H1 (cell line): Measurements from ENCODE around the gene TP53RK. TPM values are rescaled to one million over a fixed set of nuclear protein-coding genes. Genes with fewer than 3 reads are reported as not detected.

Experiments
- CTCF ChIA-PET: fragments of 300-600 bp; sonication (Branson Sonifier 250); formaldehyde crosslinking; loops from one replicate; lab custom pipeline; 2021; ENCODE audit not compliant: partially characterized antibody; lab: Charles Lee
- POLR2A ChIA-PET: fragments of 300-600 bp; sonication (Branson Sonifier 250); formaldehyde crosslinking; loops from one replicate; lab custom pipeline; 2021; ENCODE audit warnings: inconsistent platforms; ENCODE audit not compliant: partially characterized antibody; lab: Charles Lee
- DNase-seq, 2 experiments: peaks; one replicate each; pipeline versions ENCODE4 v3.0.0 to v3.0.0-alpha.2; 2010 to 2022; ENCODE audit warnings: low spot score in 2 of 2, low read depth in 1 of 2, mixed read lengths in 1 of 2
- FAIRE-seq: peaks from 2 replicates; lab custom pipeline; 2011; peaks lifted over from hg19 to GRCh38; lab: Jason Lieb, UNC
- H2AFZ ChIP-seq: 2 replicates; pipeline ENCODE4 v1.8.1; 2012; ENCODE audit warnings: low read length, inconsistent platforms
- H2AK5ac ChIP-seq: 2 replicates; pipeline ENCODE4 v1.6.1; 2013; ENCODE audit warnings: low read depth, low read length
- H2BK120ac ChIP-seq: replicated peaks from 2 replicates; pipeline ENCODE3; 2013; ENCODE audit warnings: low read depth, low read length, inconsistent platforms
- H2BK12ac ChIP-seq: 2 replicates; pipeline ENCODE4 v1.6.1; 2013; ENCODE audit warnings: low read depth, low read length
- H2BK15ac ChIP-seq: 2 replicates; pipeline ENCODE4 v1.6.1; 2013; ENCODE audit warnings: low read length
- H2BK20ac ChIP-seq: 2 replicates; pipeline ENCODE4 v1.6.1; 2013; ENCODE audit warnings: low read length
- H2BK5ac ChIP-seq: 2 replicates; pipeline ENCODE4 v1.6.1; 2013; ENCODE audit warnings: low read depth, low read length
- H3K14ac ChIP-seq: 2 replicates; pipeline ENCODE4 v1.6.1; 2013; ENCODE audit warnings: inconsistent platforms; ENCODE audit not compliant: insufficient read length
- H3K18ac ChIP-seq: 2 replicates; pipeline ENCODE4 v1.6.1; 2013; ENCODE audit warnings: low read length; ENCODE audit errors: extremely low read depth
- H3K23ac ChIP-seq: 2 replicates; pipeline ENCODE4 v1.6.1; 2013; ENCODE audit warnings: inconsistent platforms; ENCODE audit not compliant: insufficient read length
- H3K23me2 ChIP-seq: 2 replicates; pipeline ENCODE4 v1.6.1; 2013; ENCODE audit warnings: low read depth, low read length
- H3K27ac ChIP-seq: 2 replicates; pipeline ENCODE4 v1.6.1; 2011; ENCODE audit warnings: low read depth, low read length, inconsistent platforms
- H3K27me3 ChIP-seq, 4 experiments: replicated peaks in 1 of 4; 1 replicate in 1 of 4; 2 replicates in 3 of 4; pipeline versions ENCODE4 v1.6.1 to v1.8.1; 2011 to 2013; ENCODE audit warnings: low read length in 3 of 4, mild to moderate bottlenecking in 3 of 4, inconsistent platforms in 2 of 4, mixed read lengths in 2 of 4, moderate library complexity in 1 of 4; ENCODE audit not compliant: control insufficient read depth in 3 of 4, insufficient read depth in 3 of 4; ENCODE audit errors: extremely low read depth in 1 of 4
- H3K36me3 ChIP-seq, 4 experiments: 2 replicates each; pipeline versions ENCODE4 v1.6.1 to v1.8.1; 2011 to 2013; ENCODE audit warnings: mild to moderate bottlenecking in 4 of 4, low read length in 3 of 4, moderate library complexity in 2 of 4, control low read depth in 1 of 4, inconsistent platforms in 1 of 4; ENCODE audit not compliant: insufficient read depth in 4 of 4, control insufficient read depth in 2 of 4
- H3K4ac ChIP-seq: replicated peaks from 2 replicates; pipeline ENCODE3; 2013; ENCODE audit warnings: low read length, low read depth, mixed read lengths, inconsistent platforms; ENCODE audit not compliant: insufficient read length
- H3K4me1 ChIP-seq, 4 experiments: replicated peaks in 1 of 4; 1 replicate in 1 of 4; 2 replicates in 3 of 4; pipeline versions ENCODE4 v1.6.1 to v1.8.1; 2011 to 2013; ENCODE audit warnings: low read length in 3 of 4, inconsistent platforms in 2 of 4, mixed read lengths in 1 of 4; ENCODE audit not compliant: insufficient read depth in 4 of 4, control insufficient read depth in 3 of 4
- H3K4me2 ChIP-seq, 2 experiments: 2 replicates each; pipeline versions ENCODE4 v1.6.1 to v1.8.1; 2011 to 2013; ENCODE audit warnings: low read depth in 2 of 2, low read length in 2 of 2, control low read depth in 1 of 2, inconsistent platforms in 1 of 2, mild to moderate bottlenecking in 1 of 2; ENCODE audit not compliant: insufficient read depth in 1 of 2
- H3K4me3 ChIP-seq, 4 experiments: fragments of 200-600, 300-600 bp in 1 of 4; sonication (generic), shearing (Covaris generic), sonication (Bioruptor Twin) in 1 of 4; 2 replicates each; pipeline versions ENCODE4 v1.5.1 to v1.8.1; 2011 to 2016; ENCODE audit warnings: low read length in 4 of 4, low read depth in 3 of 4, control low read depth in 2 of 4, inconsistent platforms in 2 of 4, mild to moderate bottlenecking in 2 of 4, mixed read lengths in 1 of 4, moderate library complexity in 1 of 4; ENCODE audit not compliant: insufficient read depth in 2 of 4; ENCODE audit errors: extremely low read depth in 1 of 4
- H3K56ac ChIP-seq: replicated peaks from 2 replicates; pipeline ENCODE3; 2013; ENCODE audit warnings: low read depth, mild to moderate bottlenecking, mixed read lengths, low read length, inconsistent platforms; ENCODE audit not compliant: insufficient read length
- H3K79me1 ChIP-seq: 2 replicates; pipeline ENCODE4 v1.6.1; 2013; ENCODE audit warnings: low read depth, low read length, control low read depth
- H3K79me2 ChIP-seq, 2 experiments: 2 replicates each; pipeline versions ENCODE4 v1.6.1 to v1.8.1; 2012 to 2013; ENCODE audit warnings: low read length in 2 of 2, mild to moderate bottlenecking in 2 of 2, inconsistent platforms in 1 of 2; ENCODE audit not compliant: insufficient read depth in 2 of 2, control insufficient read depth in 1 of 2
- H3K9ac ChIP-seq, 4 experiments: replicated peaks in 1 of 4; 1 replicate in 1 of 4; 2 replicates in 3 of 4; pipeline versions ENCODE4 v1.6.1 to v1.8.1; 2011 to 2013; ENCODE audit warnings: low read depth in 3 of 4, low read length in 3 of 4, control low read depth in 2 of 4, mild to moderate bottlenecking in 2 of 4, moderate library complexity in 2 of 4, inconsistent platforms in 1 of 4; ENCODE audit errors: extremely low read depth in 1 of 4
- H3K9me3 ChIP-seq, 2 experiments: 2 replicates each; pipeline versions ENCODE4 v1.6.1 to v1.8.1; 2012 to 2013; ENCODE audit warnings: mild to moderate bottlenecking in 2 of 2, moderate library complexity in 2 of 2, control low read depth in 1 of 2, inconsistent platforms in 1 of 2, low read depth in 1 of 2, low read length in 1 of 2, mixed read lengths in 1 of 2; ENCODE audit not compliant: insufficient read depth in 2 of 2
- H4K20me1 ChIP-seq, 2 experiments: replicated peaks in 1 of 2; 2 replicates each; pipeline versions ENCODE3 to v1.8.1; 2011 to 2013; ENCODE audit warnings: inconsistent platforms in 2 of 2, low read length in 2 of 2, mild to moderate bottlenecking in 1 of 2; ENCODE audit not compliant: insufficient read depth in 2 of 2, control insufficient read depth in 1 of 2
- H4K5ac ChIP-seq: 2 replicates; pipeline ENCODE4 v1.6.1; 2013; ENCODE audit warnings: low read length, low read depth, mixed read lengths, inconsistent platforms; ENCODE audit not compliant: insufficient read length
- H4K8ac ChIP-seq: 2 replicates; pipeline ENCODE4 v1.8.0; 2013; ENCODE audit warnings: mild to moderate bottlenecking, moderate library complexity, low read length, inconsistent platforms; ENCODE audit not compliant: insufficient read depth; ENCODE audit errors: extremely low read depth
- H4K91ac ChIP-seq: replicated peaks from 2 replicates; pipeline ENCODE3; 2013; ENCODE audit warnings: low read length, mixed read lengths, inconsistent platforms; ENCODE audit not compliant: insufficient read length
- ASH2L ChIP-seq: fragments of 200-600, 300-600 bp; sonication (generic); IDR thresholded peaks from one replicate; pipeline ENCODE4 v1.7.1; 2017; ENCODE audit warnings: low read length
- BRCA1 ChIP-seq: IDR thresholded peaks from 2 replicates; pipeline ENCODE4 v1.6.1; 2012; ENCODE audit warnings: low read depth, low read length, improper control_type of control experiment
- CEBPB ChIP-seq: IDR thresholded peaks from 2 replicates; pipeline ENCODE4 v1.6.1; 2012; ENCODE audit warnings: low read depth, low read length
- CHD1 ChIP-seq: IDR thresholded peaks from 2 replicates; pipeline ENCODE4 v1.6.1; 2012; ENCODE audit warnings: low read depth, low read length, improper control_type of control experiment
- CTBP2 ChIP-seq: IDR thresholded peaks from 2 replicates; pipeline ENCODE4 v1.7.0; 2011; ENCODE audit warnings: borderline replicate concordance, mild to moderate bottlenecking, moderate library complexity, mixed read lengths, low read length; ENCODE audit not compliant: insufficient read depth, insufficient read length
- MAFK ChIP-seq: IDR thresholded peaks from 2 replicates; pipeline ENCODE4 v1.6.1; 2012; ENCODE audit warnings: low read depth, mild to moderate bottlenecking, improper control_type of control experiment, low read length
- NRF1 ChIP-seq: IDR thresholded peaks from 2 replicates; pipeline ENCODE4 v1.6.1; 2011; ENCODE audit warnings: mild to moderate bottlenecking, low read depth, low read length, improper control_type of control experiment
- RNF2 ChIP-seq: fragments of 200-900, 300-1000 bp; sonication (generic); IDR thresholded peaks from 2 replicates; pipeline ENCODE4 v1.7.1; 2016; ENCODE audit warnings: borderline replicate concordance, low read depth, mild to moderate bottlenecking, antibody characterized with exemption, low read length; ENCODE audit not compliant: poor library complexity, severe bottlenecking; ENCODE audit errors: missing control alignments
- SIN3A ChIP-seq, 2 experiments: IDR thresholded peaks in 1 of 2; conservative IDR thresholded peaks in 1 of 2; 2 replicates each; pipeline ENCODE4 v1.6.1; 2011 to 2012; ENCODE audit warnings: low read length in 2 of 2, improper control_type of control experiment in 1 of 2, low read depth in 1 of 2, mild to moderate bottlenecking in 1 of 2
- SIX5 ChIP-seq: IDR thresholded peaks from 2 replicates; pipeline ENCODE4 v1.6.1; 2011; ENCODE audit warnings: mild to moderate bottlenecking, low read depth, low read length
- TAF1 ChIP-seq: IDR thresholded peaks from 2 replicates; pipeline ENCODE4 v1.6.1; 2011; ENCODE audit warnings: mild to moderate bottlenecking, low read depth, low read length
- TAF7 ChIP-seq: optimal IDR thresholded peaks from 2 replicates; pipeline ENCODE3; 2011; ENCODE audit warnings: low read depth, mild to moderate bottlenecking, inconsistent platforms, low read length, moderate library complexity, borderline replicate concordance
- TEAD4 ChIP-seq: IDR thresholded peaks from 2 replicates; pipeline ENCODE4 v1.6.1; 2012; ENCODE audit warnings: low read depth, low read length, inconsistent platforms, mixed read lengths
- WGBS, 2 experiments: shearing (Covaris generic) in 1 of 2; methylation state at CpG; one replicate each; pipeline versions ENCODE4 v1.1.6 to v1.1.7; 2013 to 2015; ENCODE audit warnings: low lambda C conversion rate in 2 of 2, mixed read lengths in 2 of 2, inconsistent platforms in 1 of 2, low coverage in 1 of 2, missing lambda C conversion rate in 1 of 2; ENCODE audit not compliant: insufficient replicate concordance in 2 of 2, insufficient coverage in 1 of 2, insufficient read length in 1 of 2; ENCODE audit errors: extremely low coverage in 1 of 2, missing lambda C conversion rate in 1 of 2; 5-methylcytosine and 5-hydroxymethylcytosine counted together
- polyA plus RNA-seq, 7 experiments: library from polyadenylated mRNA; depleted of rRNA in 3 of 7; stranded (reverse) in 5 of 7; unstranded in 2 of 7; fragments of >200 nt in 5 of 7; fragments of 200-250 nt in 2 of 7; gene quantifications; 1 replicate in 5 of 7; 2 replicates in 1 of 7; 4 replicates in 1 of 7; pipeline versions ENCODE4 v1.2.1 to v1.2.3, GENCODE V29; 2011 to 2013; ENCODE audit warnings: missing spikeins in 2 of 7, mixed read lengths in 2 of 7
- total RNA-seq: library from RNA; stranded (reverse); fragmentation: NEBNext Ultra II Directional; extraction: Animal tissue kit (Norgen Biotek cat#: 25700); gene quantifications from 2 replicates; pipeline ENCODE4 v1.2.1, GENCODE V29; 2021

The TP53RK gene
- total and polyA plus RNA-seq, 2 of the 8 experiments (the other 6 are each of a cell fraction or from before 2014, with no cell fraction given): 8.5 to 16.3 TPM

DNA sequence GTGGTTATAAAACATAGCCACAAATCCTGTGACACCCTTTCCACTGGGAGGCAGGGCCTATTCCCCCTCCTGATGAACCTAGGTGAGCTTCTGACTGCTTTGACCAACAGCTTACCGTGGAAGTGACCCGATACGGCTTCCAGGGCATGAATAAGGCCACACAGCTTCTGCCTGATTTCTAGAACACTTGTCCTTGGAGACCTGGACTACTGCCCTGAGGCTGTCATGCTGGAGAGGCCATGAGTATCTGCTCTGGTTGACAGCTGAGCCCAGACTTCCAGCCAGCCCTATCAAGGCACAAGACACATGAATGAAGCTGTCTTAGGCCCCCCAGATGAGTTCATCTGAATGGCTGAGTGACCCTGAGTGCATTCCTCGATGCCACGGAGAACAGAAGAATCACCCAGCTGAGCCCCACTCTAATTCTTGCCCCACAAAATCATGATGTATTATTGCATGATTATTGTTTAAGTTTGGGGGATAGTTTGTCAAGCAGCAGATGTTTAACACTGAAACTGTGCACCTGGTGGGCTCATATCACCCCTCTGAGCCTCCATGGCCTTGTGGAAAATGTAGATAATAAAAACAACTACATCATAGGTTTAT is 16.6 kb downstream of the TP53RK start:
- H3K56ac ChIP-seq: no peak overlapping the region
- H3K27ac ChIP-seq: no peak overlapping the region
- H4K8ac ChIP-seq: no peak overlapping the region
- peaks cover 3 to 17% (median 8%) of the 10 kb centered on the region in 4 experiments; a peak in 6 of 7 replicates for H3K4me1 ChIP-seq
- H3K4me3 ChIP-seq: no peak overlapping the region
- H2BK5ac ChIP-seq: no peak overlapping the region
- H3K4me2 ChIP-seq: no peak overlapping the region
- ChIA-PET POLR2A (interaction anchor here (1.3 kb wide), 1 partner anchor 11 kb away, joined by 3 read pairs; no protein-coding TSS in a partner anchor), CTCF (interaction anchor here (0.7 to 2.1 kb wide), 6 partner anchors 8 to 136 kb away, joined by 3 to 19 read pairs (median 3); no protein-coding TSS in a partner anchor)
- peaks cover 0 to 4% (median 0%) of the 10 kb centered on the region in 4 experiments; a peak in 1 of 8 replicates for H3K36me3 ChIP-seq
- no peak overlapping the region for H2BK120ac ChIP-seq
- H3K23ac ChIP-seq: no peak overlapping the region
- no peaks in the 10 kb centered on the region; a peak in 2 of 7 replicates for H3K27me3 ChIP-seq
- H3K23me2 ChIP-seq: no peaks in the 10 kb centered on the region
- H3K79me1 ChIP-seq: no peaks in the 10 kb centered on the region; the same call in 1 of the 2 replicates
- H4K91ac ChIP-seq: no peak overlapping the region
- no peak overlapping the region for H2BK20ac ChIP-seq
- no peak overlapping the region for H2BK12ac ChIP-seq
- no peaks in the 10 kb centered on the region for H4K20me1 ChIP-seq
- H2BK15ac ChIP-seq: no peak overlapping the region
- no peak overlapping the region for H2AK5ac ChIP-seq
- no peak overlapping the region for H3K4ac ChIP-seq
- no peak overlapping the region for H3K14ac ChIP-seq
- H2AFZ ChIP-seq: no peak overlapping the region
- peaks cover 6 to 16% of the 10 kb centered on the region in 2 experiments; a peak in 3 of 4 replicates for H3K9me3 ChIP-seq
- 91% methylated on average over 5 of the region's 5 CpGs; no CpG with 5 or more reads in 1 of the 2 experiments for WGBS, 2 experiments
- no peak overlapping the region for H3K18ac ChIP-seq
- DNase-seq (no peak), FAIRE-seq (no peak)
- H3K9ac ChIP-seq: no peak overlapping the region
- no peak overlapping the region for H4K5ac ChIP-seq
- peaks cover 0 to 4% of the 10 kb centered on the region in 2 experiments; a peak in 1 of 4 replicates for H3K79me2 ChIP-seq
- TF ChIP-seq CHD1 (no peak), BRCA1 (no peak), TEAD4 (no peak), NRF1 (no peak), SIX5 (no peak), RNF2 (no peak), TAF7 (no peak), SIN3A (conservative IDR thresholded peaks at IDR 0.05 in 1 of 2, IDR thresholded peaks at IDR 0.05 in 1 of 2; ENCODE audit: low read depth in 1 of 2, low read length in 2 of 2) (no peak), CTBP2 (no peak), ASH2L (no peak), MAFK (no peak), CEBPB (no peak), TAF1 (no peak)
